ENCODE measurements around the gene CCSER2. TPM values are rescaled to one million over a fixed set of nuclear protein-coding genes. Genes with fewer than 3 reads are reported as not detected.

Gene CCSER2
- polyA plus RNA-seq, 2 of the 4 experiments (the other 2 are of a cell fraction): 9.2 to 28.2 TPM

GRCh38 chr10:84370283-84370682 is 41.9 kb downstream of the CCSER2 start:
- CTCF ChIA-PET: interaction anchor here (2.1 to 7.1 kb wide), 3 partner anchors 18 to 169 kb away, joined by 9 to 101 read pairs (median 18); no protein-coding TSS in a partner anchor
- FAIRE-seq (no peak), ATAC-seq (peak in 1 of 2 experiments; percentile 61; a peak in 3 of 6 replicates), DNase-seq (ENCODE audit: low read depth in 1 of 2, low spot score in 1 of 2) (peak in 1 of 2 experiments; percentile 17)
- POLR2A ChIA-PET: interaction anchor here (1.5 kb wide), 1 partner anchor 170 kb away, joined by 3 read pairs; no protein-coding TSS in a partner anchor
- Histone ChIP-seq H3K27ac (peak overlapping the region; percentile 30 to 49; a peak in 3 of 6 replicates), H3K4me1 (peaks cover 26% of the 10 kb centered on the region), H3K4me3 (no peak overlapping the region), H3K4me2 (peak overlapping the region; percentile 59), H3K9me3 (0 out of 3 replicates have a peak, but pooled peaks cover 2% of the 10 kb centered on the region)
- 3% methylated on average over 1 of the region's 1 CpG for WGBS (ENCODE audit: missing lambda C conversion rate)
- peak; percentile 71 to 75 for TF ChIP-seq CEBPB (IDR thresholded peaks at IDR 0.05)
- 0 out of 3 replicates have a peak, but pooled peaks have one; percentile 36 for TF ChIP-seq BCL3 (IDR thresholded peaks at IDR 0.05)
- TF ChIP-seq FOXS1 (CRISPR knock-in tag; IDR thresholded peaks at IDR 0.05): no peak
- peak; percentile 66 for TF ChIP-seq JUNB (IDR thresholded peaks at IDR 0.05)
- TF ChIP-seq FOSL2 (IDR thresholded peaks at IDR 0.05): 0 out of 2 replicates have a peak, but pooled peaks have one; percentile 13
- peak; percentile 32; the same call in 1 of the 2 replicates for TF ChIP-seq FOSL2 (CRISPR knock-in tag; IDR thresholded peaks at IDR 0.05)
- TF ChIP-seq GATA3 (IDR thresholded peaks at IDR 0.05; ENCODE audit: borderline replicate concordance): peak; percentile 85
- no peak for TF ChIP-seq BHLHE40 (IDR thresholded peaks at IDR 0.05; ENCODE audit: low read depth, low read length)

- ChIA-PET CTCF (interaction anchor here (0.8 to 7.1 kb wide), 5 partner anchors 20 to 241 kb away, joined by 3 to 101 read pairs (median 9); no protein-coding TSS in a partner anchor), POLR2A (no interaction called here)
- Histone ChIP-seq H3K27ac (no peak overlapping the region), H3K4me2 (no peak overlapping the region), H3K4me1 (peaks cover 19% of the 10 kb centered on the region), H3K4me3 (no peak overlapping the region), H3K9me3 (0 out of 3 replicates have a peak, but pooled peaks cover 2% of the 10 kb centered on the region)
- DNase-seq (ENCODE audit: low read depth in 1 of 2, low spot score in 1 of 2) (no peak), FAIRE-seq (no peak), ATAC-seq (no peak)
- 88% methylated on average over 2 of the region's 2 CpGs for WGBS (ENCODE audit: missing lambda C conversion rate)
- TF ChIP-seq RFX5 (IDR thresholded peaks at IDR 0.05) (no peak), FOSB (CRISPR knock-in tag; IDR thresholded peaks at IDR 0.05) (no peak), MAX (IDR thresholded peaks at IDR 0.05) (no peak), HDAC2 (IDR thresholded peaks at IDR 0.05) (no peak), GATA3 (IDR thresholded peaks at IDR 0.05; ENCODE audit: borderline replicate concordance) (no peak), ZFP36 (IDR thresholded peaks at IDR 0.05; ENCODE audit: borderline replicate concordance, partially characterized antibody) (no peak), ZSCAN20 (CRISPR knock-in tag; IDR thresholded peaks at IDR 0.05) (no peak), EHF (CRISPR knock-in tag; IDR thresholded peaks at IDR 0.05) (no peak), PBX3 (IDR thresholded peaks at IDR 0.05) (no peak), NFE2L2 (conservative IDR thresholded peaks at IDR 0.05; ENCODE audit: low read length) (no peak), EHMT2 (IDR thresholded peaks at IDR 0.05; ENCODE audit: low read depth) (no peak), KDM5A (IDR thresholded peaks at IDR 0.05) (no peak), ZNF302 (CRISPR knock-in tag; IDR thresholded peaks at IDR 0.05) (no peak), ESRRA (IDR thresholded peaks at IDR 0.05; ENCODE audit: borderline replicate concordance, low read length) (no peak), CHD2 (IDR thresholded peaks at IDR 0.05; ENCODE audit: low read length, partially characterized antibody) (no peak), FOSL2 (IDR thresholded peaks at IDR 0.05) (no peak), FOSL2 (CRISPR knock-in tag; IDR thresholded peaks at IDR 0.05) (no peak)
These were observed 43.6 kb downstream of the CCSER2 start for GRCh38 chr10:84371944-84372343.

GRCh38 chr10:84373000-84373399 is 44.6 kb downstream of the CCSER2 start:
- Histone ChIP-seq H3K4me3 (no peak overlapping the region), H3K4me2 (no peak overlapping the region), H3K27ac (no peak overlapping the region), H3K9me3 (0 out of 3 replicates have a peak, but pooled peaks cover 2% of the 10 kb centered on the region), H3K4me1 (peaks cover 19% of the 10 kb centered on the region)
- ChIA-PET POLR2A (interaction anchor here (0.6 kb wide), 1 partner anchor 12 kb away, joined by 3 read pairs; no protein-coding TSS in a partner anchor), CTCF (interaction anchor here (1.2 to 7.1 kb wide), 7 partner anchors 21 to 240 kb away, joined by 3 to 101 read pairs (median 6); no protein-coding TSS in a partner anchor)
- DNase-seq (ENCODE audit: low read depth in 1 of 2, low spot score in 1 of 2) (no peak), ATAC-seq (no peak), FAIRE-seq (no peak)
- WGBS (ENCODE audit: missing lambda C conversion rate): 89% methylated on average over 2 of the region's 2 CpGs
- TF ChIP-seq HDAC2 (IDR thresholded peaks at IDR 0.05) (no peak), ZFP36 (IDR thresholded peaks at IDR 0.05; ENCODE audit: borderline replicate concordance, partially characterized antibody) (no peak), POLR2AphosphoS2 (conservative IDR thresholded peaks at IDR 0.05; ENCODE audit: low read length) (no peak), NR3C1 (IDR thresholded peaks at IDR 0.05) (no peak), TFCP2L1 (CRISPR knock-in tag; IDR thresholded peaks at IDR 0.05) (no peak), TP53 (CRISPR knock-in tag; IDR thresholded peaks at IDR 0.05) (no peak), PBX3 (IDR thresholded peaks at IDR 0.05) (no peak), FOXS1 (CRISPR knock-in tag; IDR thresholded peaks at IDR 0.05) (no peak)

Data from A549 (cell line).